Ishikawa (cell line): ENCODE results near the gene SPTSSB.

Experiments
- EP300 ChIP-seq: IDR thresholded peaks from 2 replicates; pipeline ENCODE4 v1.6.1; 2012; ENCODE audit warnings: borderline replicate concordance
- RAD21 ChIP-seq: IDR thresholded peaks from 2 replicates; pipeline ENCODE4 v1.6.1; 2012; ENCODE audit warnings: low read depth
- ZBTB7A ChIP-seq: IDR thresholded peaks from 2 replicates; pipeline ENCODE4 v1.6.1; 2012; ENCODE audit warnings: low read depth

GRCh38 chr3:161413127-161413854 lies 42.0 kb upstream of the SPTSSB start:
- no peak for TF ChIP-seq RAD21
- no peak for TF ChIP-seq ZBTB7A
- TF ChIP-seq EP300 = no peak
